GM11168 (cell line): ENCODE data around the gene KYAT1.
"Not testable (repeated sequence)": the region's sequence is repeated elsewhere in the genome, so short reads cannot be mapped to it uniquely, and the experiment has no call there.

Source experiments
- in situ Hi-C: fragments of 300-500 bp; cut with MboI; formaldehyde crosslinking; loops from one replicate; pipeline ENCODE4 v1.12.0; 2022; ENCODE audit warnings: low sequenced_read_pairs; ENCODE audit not compliant: unreplicated experiment

The KYAT1 gene

GRCh38 chr9:128821584-128822406 is 60.0 kb downstream of the KYAT1 start:
- in situ Hi-C loops, result no loop called here

- in situ Hi-C loops, result no loop called here
Measured at GRCh38 chr9:128820665-128821583, 60.8 kb downstream of the KYAT1 start.

GRCh38 chr9:128819716-128820664 is 61.8 kb downstream of the KYAT1 start:
- in situ Hi-C loops, result no loop called here

- in situ Hi-C loops, result no loop called here
Measured at GRCh38 chr9:128818839-128819715, 62.7 kb downstream of the KYAT1 start.

- in situ Hi-C loops, result no loop called here
Measured at GRCh38 chr9:128818099-128818838, 63.5 kb downstream of the KYAT1 start, which contains the start of gene ENDOG. Gene ENDOG, plus strand, starts transcription at chr9:128818500. Its CDS starts 185 bp downstream, at chr9:128818685.

GRCh38 chr9:128810873-128811272 is 70.9 kb downstream of the KYAT1 start:
- in situ Hi-C loops, result no loop called here

- in situ Hi-C loops, result no loop called here
Measured at GRCh38 chr9:128809831-128810230, 71.9 kb downstream of the KYAT1 start.

- in situ Hi-C loops, result no loop called here
Measured at GRCh38 chr9:128809036-128809599, 72.6 kb downstream of the KYAT1 start.

- in situ Hi-C loops, result no loop called here
Measured at GRCh38 chr9:128808543-128808942, 73.2 kb downstream of the KYAT1 start.

- in situ Hi-C loops, result no loop called here
Measured at GRCh38 chr9:128807827-128808226, 73.9 kb downstream of the KYAT1 start.

GRCh38 chr9:128805661-128806060 is 76.1 kb downstream of the KYAT1 start:
- in situ Hi-C loops, result no loop called here

GRCh38 chr9:128802482-128802881 is 79.3 kb downstream of the KYAT1 start:
- in situ Hi-C loops, result no loop called here

- in situ Hi-C loops, result no loop called here
Measured at GRCh38 chr9:128800061-128800460, 81.7 kb downstream of the KYAT1 start.

GRCh38 chr9:128798896-128799295 is 82.9 kb downstream of the KYAT1 start:
- in situ Hi-C loops, result no loop called here

- in situ Hi-C loops, result not testable (repeated sequence)
Measured at GRCh38 chr9:128794961-128795360, 86.8 kb downstream of the KYAT1 start.

- in situ Hi-C loops, result no loop called here
Measured at GRCh38 chr9:128792978-128793686, 88.6 kb downstream of the KYAT1 start.

GRCh38 chr9:128792134-128792533 is 89.6 kb downstream of the KYAT1 start:
- in situ Hi-C loops, result no loop called here
